PFSK-1 (cell line): ENCODE data around the gene ZNF133.

ENCODE experiments used
- POLR2AphosphoS5 ChIP-seq: IDR thresholded peaks from 2 replicates; pipeline ENCODE4 v1.6.1; 2012; ENCODE audit warnings: low read depth, mild to moderate bottlenecking, control low read depth, low read length, moderate library complexity
- TAF1 ChIP-seq: IDR thresholded peaks from 2 replicates; pipeline ENCODE4 v1.6.1; 2012; ENCODE audit warnings: low read length, control low read depth, borderline replicate concordance; ENCODE audit not compliant: insufficient read depth
- TF ChIP-seq, protein P1 (sequence below), 2 experiments: IDR thresholded peaks; 2 replicates each; pipeline versions ENCODE4 v1.6.1 to v1.8.0; 2011 to 2012; ENCODE audit warnings: low read depth in 2 of 2, low read length in 2 of 2, control low read depth in 1 of 2, inconsistent platforms in 1 of 2, mild to moderate bottlenecking in 1 of 2, moderate library complexity in 1 of 2; ENCODE audit not compliant: insufficient read depth in 1 of 2

DNA sequence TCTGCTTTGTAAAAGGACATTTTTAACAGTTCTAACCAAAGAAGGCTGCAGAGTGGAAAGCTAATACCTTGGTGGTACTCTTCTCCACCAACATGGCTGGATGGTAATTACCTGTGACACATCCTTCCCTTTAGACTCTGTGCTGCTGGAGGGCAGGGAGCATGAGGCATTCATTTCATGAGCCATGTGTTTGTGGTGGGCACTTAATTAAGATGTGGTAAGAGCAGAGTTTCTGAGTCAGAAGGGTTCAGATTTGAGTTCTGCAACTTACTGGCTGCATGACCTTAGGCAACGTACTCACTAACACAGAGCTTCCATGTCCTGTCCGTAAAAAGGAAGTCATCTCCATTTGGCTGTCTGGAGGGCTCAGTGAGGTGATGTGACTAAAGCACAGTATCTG is 9.1 kb upstream of the ZNF133 start:
- no peak for TF ChIP-seq TAF1
- no peak for TF ChIP-seq POLR2AphosphoS5
- TF ChIP-seq, protein P1, sequence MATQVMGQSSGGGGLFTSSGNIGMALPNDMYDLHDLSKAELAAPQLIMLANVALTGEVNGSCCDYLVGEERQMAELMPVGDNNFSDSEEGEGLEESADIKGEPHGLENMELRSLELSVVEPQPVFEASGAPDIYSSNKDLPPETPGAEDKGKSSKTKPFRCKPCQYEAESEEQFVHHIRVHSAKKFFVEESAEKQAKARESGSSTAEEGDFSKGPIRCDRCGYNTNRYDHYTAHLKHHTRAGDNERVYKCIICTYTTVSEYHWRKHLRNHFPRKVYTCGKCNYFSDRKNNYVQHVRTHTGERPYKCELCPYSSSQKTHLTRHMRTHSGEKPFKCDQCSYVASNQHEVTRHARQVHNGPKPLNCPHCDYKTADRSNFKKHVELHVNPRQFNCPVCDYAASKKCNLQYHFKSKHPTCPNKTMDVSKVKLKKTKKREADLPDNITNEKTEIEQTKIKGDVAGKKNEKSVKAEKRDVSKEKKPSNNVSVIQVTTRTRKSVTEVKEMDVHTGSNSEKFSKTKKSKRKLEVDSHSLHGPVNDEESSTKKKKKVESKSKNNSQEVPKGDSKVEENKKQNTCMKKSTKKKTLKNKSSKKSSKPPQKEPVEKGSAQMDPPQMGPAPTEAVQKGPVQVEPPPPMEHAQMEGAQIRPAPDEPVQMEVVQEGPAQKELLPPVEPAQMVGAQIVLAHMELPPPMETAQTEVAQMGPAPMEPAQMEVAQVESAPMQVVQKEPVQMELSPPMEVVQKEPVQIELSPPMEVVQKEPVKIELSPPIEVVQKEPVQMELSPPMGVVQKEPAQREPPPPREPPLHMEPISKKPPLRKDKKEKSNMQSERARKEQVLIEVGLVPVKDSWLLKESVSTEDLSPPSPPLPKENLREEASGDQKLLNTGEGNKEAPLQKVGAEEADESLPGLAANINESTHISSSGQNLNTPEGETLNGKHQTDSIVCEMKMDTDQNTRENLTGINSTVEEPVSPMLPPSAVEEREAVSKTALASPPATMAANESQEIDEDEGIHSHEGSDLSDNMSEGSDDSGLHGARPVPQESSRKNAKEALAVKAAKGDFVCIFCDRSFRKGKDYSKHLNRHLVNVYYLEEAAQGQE (IDR thresholded peaks at IDR 0.05; ENCODE audit: insufficient read depth in 1 of 2, low read depth in 2 of 2, low read length in 2 of 2) = no peak
